OCI-LY3 (cell line): Measurements from ENCODE around the gene YPEL1.

Experiments
- H2AFZ ChIP-seq: fragments of 200-600, 300-600 bp; shearing (Covaris generic); 2 replicates; pipeline ENCODE4 v1.6.0; 2014; ENCODE audit warnings: antibody characterized with exemption, low read depth, low read length
- H3K27ac ChIP-seq: fragments of 200-600, 300-600 bp; sonication (generic); 2 replicates; pipeline ENCODE4 v1.5.1; 2014; ENCODE audit warnings: mild to moderate bottlenecking, low read length, moderate library complexity, mixed read lengths
- H3K27me3 ChIP-seq: fragments of 200-600, 300-600 bp; sonication (generic); 2 replicates; pipeline ENCODE4 v1.6.1; 2014; ENCODE audit warnings: low read depth, low read length, mixed read lengths
- H3K36me3 ChIP-seq: fragments of 200-600, 300-600 bp; sonication (generic); replicated peaks from 2 replicates; pipeline ENCODE3; 2014; ENCODE audit warnings: low read depth, low read length, mixed read lengths
- H3K4me1 ChIP-seq: fragments of 300-600, 200-600 bp; sonication (generic); 2 replicates; pipeline ENCODE4 v1.6.1; 2014; ENCODE audit warnings: low read length, mixed read lengths
- H3K4me2 ChIP-seq: fragments of 200-600, 300-600 bp; sonication (generic); 2 replicates; pipeline ENCODE4 v1.6.1; 2014; ENCODE audit warnings: low read length, mixed read lengths
- H3K4me3 ChIP-seq: fragments of 300-600, 200-600 bp; sonication (generic); 2 replicates; pipeline ENCODE4 v1.5.1; 2014; ENCODE audit warnings: antibody characterized with exemption, mild to moderate bottlenecking, low read length, moderate library complexity
- H3K79me2 ChIP-seq: fragments of 300-600, 200-600 bp; shearing (Covaris generic); 2 replicates; pipeline ENCODE4 v1.6.1; 2014; ENCODE audit warnings: mild to moderate bottlenecking, low read length, mixed read lengths
- H3K9ac ChIP-seq: fragments of 300-600, 200-600 bp; shearing (Covaris generic); 2 replicates; pipeline ENCODE4 v1.6.0; 2014; ENCODE audit warnings: mild to moderate bottlenecking, low read length, moderate library complexity
- H3K9me3 ChIP-seq: fragments of 200-600, 300-600 bp; shearing (Covaris generic); 2 replicates; pipeline ENCODE4 v1.6.1; 2014; ENCODE audit warnings: low read length, mixed read lengths; ENCODE audit not compliant: insufficient read depth
- H4K20me1 ChIP-seq: fragments of 200-600, 300-600 bp; sonication (generic); 2 replicates; pipeline ENCODE4 v1.6.1; 2016; ENCODE audit warnings: low read length, mixed read lengths; ENCODE audit not compliant: insufficient read depth
- CTCF ChIP-seq: fragments of 200-600, 300-600 bp; sonication (generic); IDR thresholded peaks from 2 replicates; pipeline ENCODE4 v1.5.1; 2014; ENCODE audit warnings: antibody characterized with exemption, low read length, low read depth
- EZH2phosphoT487 ChIP-seq: fragments of 200-600 bp; shearing (Covaris generic); IDR thresholded peaks from 2 replicates; pipeline ENCODE4 v1.6.1; 2018; ENCODE audit warnings: antibody characterized with exemption, mixed run types, low read depth

Gene YPEL1

GRCh38 chr22:21696115-21696514 is 39.5 kb downstream of the YPEL1 start:
- H3K36me3 ChIP-seq = peaks cover 23% of the 10 kb centered on the region
- no peak for TF ChIP-seq EZH2phosphoT487
- TF ChIP-seq CTCF = no peak
- H3K9me3 ChIP-seq = no peaks in the 10 kb centered on the region
- no peaks in the 10 kb centered on the region for H3K27me3 ChIP-seq
- H3K4me3 ChIP-seq = no peak overlapping the region
- H2AFZ ChIP-seq = no peak overlapping the region
- H3K4me2 ChIP-seq = no peak overlapping the region
- H3K9ac ChIP-seq = no peak overlapping the region
- H4K20me1 ChIP-seq = no peaks in the 10 kb centered on the region; the same call in 1 of the 2 replicates
- no peaks in the 10 kb centered on the region for H3K79me2 ChIP-seq
- no peaks in the 10 kb centered on the region for H3K4me1 ChIP-seq
- H3K27ac ChIP-seq = no peak overlapping the region

GRCh38 chr22:21695430-21696085 is 40.0 kb downstream of the YPEL1 start:
- H3K36me3 ChIP-seq = peaks cover 22% of the 10 kb centered on the region
- H3K27ac ChIP-seq = no peak overlapping the region
- H3K9ac ChIP-seq = no peak overlapping the region
- no peaks in the 10 kb centered on the region for H3K9me3 ChIP-seq
- H3K79me2 ChIP-seq = no peaks in the 10 kb centered on the region
- peaks cover 2% of the 10 kb centered on the region for H3K4me1 ChIP-seq
- no peak overlapping the region for H2AFZ ChIP-seq
- H3K27me3 ChIP-seq = no peaks in the 10 kb centered on the region
- no peak overlapping the region for H3K4me3 ChIP-seq
- H4K20me1 ChIP-seq = peaks cover under 1% of the 10 kb centered on the region; the same call in 1 of the 2 replicates
- H3K4me2 ChIP-seq = no peak overlapping the region
- TF ChIP-seq EZH2phosphoT487 (no peak), CTCF (no peak)

- Histone ChIP-seq H3K4me2 (no peak overlapping the region), H3K4me3 (no peak overlapping the region), H2AFZ (no peak overlapping the region), H3K9ac (no peak overlapping the region), H3K4me1 (peaks cover 9% of the 10 kb centered on the region), H4K20me1 (peaks cover 7% of the 10 kb centered on the region; the same call in 1 of the 2 replicates), H3K9me3 (no peaks in the 10 kb centered on the region), H3K36me3 (peaks cover 23% of the 10 kb centered on the region), H3K27me3 (no peaks in the 10 kb centered on the region), H3K27ac (no peak overlapping the region), H3K79me2 (no peaks in the 10 kb centered on the region)
- TF ChIP-seq CTCF (no peak), EZH2phosphoT487 (no peak)
Measured at GRCh38 chr22:21694795-21695429, 40.7 kb downstream of the YPEL1 start.

- no peak overlapping the region for H2AFZ ChIP-seq
- no peak overlapping the region for H3K9ac ChIP-seq
- peaks cover 14% of the 10 kb centered on the region for H3K4me1 ChIP-seq
- H3K4me2 ChIP-seq = no peak overlapping the region
- H4K20me1 ChIP-seq = peaks cover 13% of the 10 kb centered on the region; the same call in 1 of the 2 replicates
- TF ChIP-seq EZH2phosphoT487 (no peak), CTCF (no peak)
- no peaks in the 10 kb centered on the region for H3K79me2 ChIP-seq
- no peaks in the 10 kb centered on the region for H3K9me3 ChIP-seq
- H3K27me3 ChIP-seq = no peaks in the 10 kb centered on the region
- no peak overlapping the region for H3K4me3 ChIP-seq
- H3K36me3 ChIP-seq = peaks cover 28% of the 10 kb centered on the region
- H3K27ac ChIP-seq = no peak overlapping the region
Measured at GRCh38 chr22:21694394-21694793, 41.2 kb downstream of the YPEL1 start.
